ENCODE results near the gene AFF4. TPM values are rescaled to one million over a fixed set of nuclear protein-coding genes. Genes with fewer than 3 reads are reported as not detected.
"Not testable (repeated sequence)": the region's sequence is repeated elsewhere in the genome, so short reads cannot be mapped to it uniquely, and the experiment has no call there.

The AFF4 gene
- total RNA-seq, 2 experiments from 2014 or later: 21.6 to 42.4 TPM

- Histone ChIP-seq H2AFZ (ENCODE audit: low read length) (no peak overlapping the region), H3K36me3 (ENCODE audit: insufficient read depth, low read length) (peaks cover 39% of the 10 kb centered on the region), H3K4me1 (ENCODE audit: insufficient read depth, low read length, poor library complexity, severe bottlenecking) (no peaks in the 10 kb centered on the region), H3K4me2 (ENCODE audit: low read length) (no peak overlapping the region), H3K9me2 (ENCODE audit: insufficient read depth, low read length) (no peaks in the 10 kb centered on the region), H3K27ac (ENCODE audit: low read depth, low read length, poor library complexity, severe bottlenecking) (no peak overlapping the region), H3K4me3 (ENCODE audit: low read depth, low read length, poor library complexity, severe bottlenecking) (no peak overlapping the region), H4K20me1 (ENCODE audit: insufficient read depth, low read length) (no peaks in the 10 kb centered on the region), H3K9me3 (ENCODE audit: low read length) (no peaks in the 10 kb centered on the region), H3K79me2 (ENCODE audit: insufficient read depth, low read depth, low read length) (no peaks in the 10 kb centered on the region)
- TF ChIP-seq EZH2phosphoT487 (IDR thresholded peaks at IDR 0.05; ENCODE audit: borderline replicate concordance, low read depth, low read length) (no peak), CTCF (conservative IDR thresholded peaks at IDR 0.05; ENCODE audit: low read length) (no peak)
- intact Hi-C loops (cut with micrococcal nuclease; ENCODE audit: unreplicated experiment): no loop called here
- no peak for DNase-seq (ENCODE audit: low spot score)
- POLR2A ChIA-PET: interaction anchor here (0.5 kb wide), 1 partner anchor 317 kb away, joined by 3 read pairs; no protein-coding TSS in a partner anchor
- CTCF ChIA-PET (ENCODE audit: unreplicated experiment): no interaction called here
- no TSS peak for BruUV-seq (replicated peaks)
These were observed 32.9 kb upstream of the AFF4 start for GRCh38 chr5:132996307-132996706.

- H2AFZ ChIP-seq (ENCODE audit: low read length): no peak overlapping the region
- no peaks in the 10 kb centered on the region for H3K36me3 ChIP-seq (ENCODE audit: insufficient read depth, low read length)
- H4K20me1 ChIP-seq (ENCODE audit: insufficient read depth, low read length): no peaks in the 10 kb centered on the region
- no peaks in the 10 kb centered on the region for H3K9me3 ChIP-seq (ENCODE audit: low read length)
- H3K4me3 ChIP-seq (ENCODE audit: low read depth, low read length, poor library complexity, severe bottlenecking): no peak overlapping the region
- TF ChIP-seq CTCF (conservative IDR thresholded peaks at IDR 0.05; ENCODE audit: low read length) (no peak), EZH2phosphoT487 (IDR thresholded peaks at IDR 0.05; ENCODE audit: borderline replicate concordance, low read depth, low read length) (no peak)
- H3K4me1 ChIP-seq (ENCODE audit: insufficient read depth, low read length, poor library complexity, severe bottlenecking): no peaks in the 10 kb centered on the region
- no TSS peak for BruUV-seq (replicated peaks)
- H3K4me2 ChIP-seq (ENCODE audit: low read length): no peak overlapping the region
- intact Hi-C loops (cut with micrococcal nuclease; ENCODE audit: unreplicated experiment): no loop called here
- H3K79me2 ChIP-seq (ENCODE audit: insufficient read depth, low read depth, low read length): no peaks in the 10 kb centered on the region
- H3K9me2 ChIP-seq (ENCODE audit: insufficient read depth, low read length): no peaks in the 10 kb centered on the region
- ChIA-PET POLR2A (no interaction called here), CTCF (ENCODE audit: unreplicated experiment) (no interaction called here)
- no peak overlapping the region for H3K27ac ChIP-seq (ENCODE audit: low read depth, low read length, poor library complexity, severe bottlenecking)
- no peak for DNase-seq (ENCODE audit: low spot score)
These were observed 24.3 kb upstream of the AFF4 start for GRCh38 chr5:132987531-132988408.

GRCh38 chr5:132982971-132983370, 19.5 kb upstream of the AFF4 start:
- intact Hi-C loops (cut with micrococcal nuclease; ENCODE audit: unreplicated experiment); H3K9me2 ChIP-seq (ENCODE audit: insufficient read depth, low read length); H3K79me2 ChIP-seq (ENCODE audit: insufficient read depth, low read depth, low read length); H3K4me1 ChIP-seq (ENCODE audit: insufficient read depth, low read length, poor library complexity, severe bottlenecking); CTCF ChIA-PET (ENCODE audit: unreplicated experiment); H2AFZ ChIP-seq (ENCODE audit: low read length); H3K4me2 ChIP-seq (ENCODE audit: low read length); H4K20me1 ChIP-seq (ENCODE audit: insufficient read depth, low read length); H3K4me3 ChIP-seq (ENCODE audit: low read depth, low read length, poor library complexity, severe bottlenecking); H3K27ac ChIP-seq (ENCODE audit: low read depth, low read length, poor library complexity, severe bottlenecking); DNase-seq (ENCODE audit: low spot score); H3K36me3 ChIP-seq (ENCODE audit: insufficient read depth, low read length); POLR2A ChIA-PET; BruUV-seq (replicated peaks); H3K9me3 ChIP-seq (ENCODE audit: low read length): not testable (repeated sequence)

All from OCI-LY7 (cell line).